Endodermal cell (in vitro differentiated cells): ENCODE results near the gene ATP4B. TPM values are rescaled to one million over a fixed set of nuclear protein-coding genes. Genes with fewer than 3 reads are reported as not detected.

Experiments
- DNase-seq: peaks from one replicate; pipeline ENCODE4 v3.0.0-alpha.2; 2017
- H3K27ac ChIP-seq: 2 replicates; pipeline ENCODE4 v1.5.1; 2013; ENCODE audit warnings: mild to moderate bottlenecking, low read depth, low read length, moderate library complexity
- H3K27me3 ChIP-seq: 2 replicates; pipeline ENCODE4 v1.6.1; 2013; ENCODE audit warnings: mild to moderate bottlenecking, low read length, moderate library complexity; ENCODE audit not compliant: insufficient read depth, control insufficient read depth, poor library complexity, severe bottlenecking
- H3K36me3 ChIP-seq: 2 replicates; pipeline ENCODE4 v1.7.0; 2013; ENCODE audit warnings: mild to moderate bottlenecking, low read length, moderate library complexity; ENCODE audit not compliant: control insufficient read depth, insufficient read depth
- H3K4me1 ChIP-seq: one replicate; pipeline ENCODE4 v1.7.0; 2013; ENCODE audit warnings: low read length; ENCODE audit not compliant: control insufficient read depth, insufficient read depth
- H3K4me3 ChIP-seq: 2 replicates; pipeline ENCODE4 v1.5.1; 2013; ENCODE audit warnings: mild to moderate bottlenecking, low read length, moderate library complexity
- H3K9ac ChIP-seq: 2 replicates; pipeline ENCODE4 v1.6.1; 2013; ENCODE audit warnings: mild to moderate bottlenecking, low read length, moderate library complexity; ENCODE audit not compliant: poor library complexity, severe bottlenecking; ENCODE audit errors: extremely low read depth
- H3K9me3 ChIP-seq: 2 replicates; pipeline ENCODE4 v1.6.1; 2013; ENCODE audit warnings: mild to moderate bottlenecking, low read length, moderate library complexity; ENCODE audit not compliant: control insufficient read depth
- H3K27ac Mint-ChIP-seq: 2 replicates; pipeline ENCODE4 v1.8.0; 2020; ENCODE audit warnings: mixed read lengths
- H3K27me3 Mint-ChIP-seq: 2 replicates; pipeline ENCODE4 v1.8.0; 2021; ENCODE audit warnings: mild to moderate bottlenecking, mixed read lengths; ENCODE audit not compliant: insufficient read depth
- H3K36me3 Mint-ChIP-seq: 2 replicates; pipeline ENCODE4 v1.8.0; 2020; ENCODE audit warnings: low read depth, mixed read lengths
- H3K4me1 Mint-ChIP-seq: 2 replicates; pipeline ENCODE4 v1.8.0; 2020; ENCODE audit warnings: mixed read lengths
- H3K4me3 Mint-ChIP-seq: 2 replicates; pipeline ENCODE4 v1.8.0; 2020; ENCODE audit warnings: mild to moderate bottlenecking, moderate library complexity, mixed read lengths
- H3K9me3 Mint-ChIP-seq: 2 replicates; pipeline ENCODE4 v1.8.0; 2020; ENCODE audit warnings: mild to moderate bottlenecking, mixed read lengths
- WGBS, 2 experiments: methylation state at CpG; one replicate each; pipeline versions ENCODE4 v1.1.5 to v1.1.7; 2013; ENCODE audit warnings: missing lambda C conversion rate in 2 of 2, mixed read lengths in 1 of 2; ENCODE audit not compliant: insufficient coverage in 1 of 2, insufficient read length in 1 of 2; 5-methylcytosine and 5-hydroxymethylcytosine counted together
- total RNA-seq, 2 donors: library from RNA; stranded (reverse); fragmentation: NEBNext Ultra II Directional in 1 of 2; extraction: Animal tissue kit (Norgen Biotek cat#: 25700) in 1 of 2; gene quantifications; 2 replicates in 1 of 2; 3 replicates in 1 of 2; pipeline ENCODE4 v1.2.1, GENCODE V29; 2021
- TF ChIP-seq, protein P1 (sequence below): fragments of 200-600 bp; sonication (generic); conservative IDR thresholded peaks from 2 replicates; pipeline ENCODE4 v1.5.0; 2021; ENCODE audit warnings: antibody characterized with exemption, mild to moderate bottlenecking

Gene ATP4B
- total RNA-seq, 2 donors from 2014 or later, result not detected

DNA sequence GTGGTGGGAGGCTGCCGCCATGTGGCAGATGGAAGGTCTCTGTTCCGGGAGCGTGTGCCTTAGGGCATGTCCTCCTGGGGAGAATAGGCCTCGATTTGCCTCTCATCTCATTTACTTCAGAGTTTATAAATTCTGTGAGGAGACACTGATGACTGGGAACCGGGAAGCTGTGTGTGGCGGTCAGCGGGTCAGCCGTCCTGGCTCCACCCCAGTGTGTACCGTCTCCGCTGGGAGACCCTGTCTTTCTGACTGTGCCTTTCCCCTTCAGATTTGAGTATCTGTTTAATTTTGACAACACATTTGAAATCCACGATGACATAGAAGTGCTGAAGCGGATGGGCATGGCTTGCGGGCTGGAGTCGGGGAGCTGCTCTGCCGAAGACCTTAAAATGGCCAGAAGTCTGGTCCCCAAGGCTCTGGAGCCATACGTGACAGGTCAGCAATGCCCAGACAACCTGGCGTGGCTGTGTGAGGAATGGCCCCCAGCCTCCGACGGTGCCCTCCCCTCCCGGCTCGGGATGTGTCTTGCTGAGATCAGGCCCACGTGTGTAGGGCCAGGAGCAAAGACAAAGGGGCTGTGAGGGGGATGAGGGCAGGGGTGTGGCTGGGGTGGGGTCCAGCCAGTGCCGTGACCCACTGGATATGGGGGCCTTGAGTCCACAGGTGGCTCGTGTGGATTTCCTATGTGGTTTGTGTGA is 21.6 kb downstream of the ATP4B start:
- no peak overlapping the region for H3K4me3 Mint-ChIP-seq
- TF ChIP-seq, protein P1, sequence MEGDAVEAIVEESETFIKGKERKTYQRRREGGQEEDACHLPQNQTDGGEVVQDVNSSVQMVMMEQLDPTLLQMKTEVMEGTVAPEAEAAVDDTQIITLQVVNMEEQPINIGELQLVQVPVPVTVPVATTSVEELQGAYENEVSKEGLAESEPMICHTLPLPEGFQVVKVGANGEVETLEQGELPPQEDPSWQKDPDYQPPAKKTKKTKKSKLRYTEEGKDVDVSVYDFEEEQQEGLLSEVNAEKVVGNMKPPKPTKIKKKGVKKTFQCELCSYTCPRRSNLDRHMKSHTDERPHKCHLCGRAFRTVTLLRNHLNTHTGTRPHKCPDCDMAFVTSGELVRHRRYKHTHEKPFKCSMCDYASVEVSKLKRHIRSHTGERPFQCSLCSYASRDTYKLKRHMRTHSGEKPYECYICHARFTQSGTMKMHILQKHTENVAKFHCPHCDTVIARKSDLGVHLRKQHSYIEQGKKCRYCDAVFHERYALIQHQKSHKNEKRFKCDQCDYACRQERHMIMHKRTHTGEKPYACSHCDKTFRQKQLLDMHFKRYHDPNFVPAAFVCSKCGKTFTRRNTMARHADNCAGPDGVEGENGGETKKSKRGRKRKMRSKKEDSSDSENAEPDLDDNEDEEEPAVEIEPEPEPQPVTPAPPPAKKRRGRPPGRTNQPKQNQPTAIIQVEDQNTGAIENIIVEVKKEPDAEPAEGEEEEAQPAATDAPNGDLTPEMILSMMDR, result no peak
- peaks cover 22% of the 10 kb centered on the region for H3K9me3 ChIP-seq

DNA sequence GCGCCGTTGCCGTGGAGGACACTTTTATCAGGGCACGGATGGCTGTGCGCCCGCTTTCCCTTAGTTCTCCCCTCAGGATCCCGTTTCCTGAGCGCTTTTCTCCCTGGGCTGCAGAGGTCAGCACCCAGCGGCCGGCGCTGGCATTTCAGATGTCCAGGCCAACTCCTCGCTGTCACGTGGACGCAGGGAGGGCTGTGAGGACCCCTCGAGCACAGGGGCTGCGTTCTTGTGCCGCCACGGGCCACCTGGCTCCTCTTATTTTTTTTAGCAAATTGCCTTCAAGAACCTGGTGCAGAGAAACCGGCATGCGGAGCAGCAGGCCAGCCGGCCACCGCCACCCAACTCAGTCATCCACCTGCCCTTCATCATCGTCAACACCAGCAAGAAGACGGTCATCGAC is 22.3 kb downstream of the ATP4B start:
- Mint-ChIP-seq H3K27ac (no peak overlapping the region), H3K4me3 (no peak overlapping the region), H3K36me3 (peaks cover 88% of the 10 kb centered on the region)

More for the DNA sequence above, 21.6 kb downstream of the ATP4B start:
- DNase-seq, result no peak
- 95 to 97% methylated on average over 15 to 24 of the region's 24 CpGs for WGBS, 2 experiments
- Histone ChIP-seq H3K4me3 (no peak overlapping the region), H3K27me3 (no peaks in the 10 kb centered on the region), H3K36me3 (peaks cover 88% of the 10 kb centered on the region), H3K4me1 (no peaks in the 10 kb centered on the region), H3K9ac (no peak overlapping the region), H3K27ac (no peak overlapping the region)
- peaks cover 87% of the 10 kb centered on the region for H3K36me3 Mint-ChIP-seq
- H3K4me1 Mint-ChIP-seq, result no peaks in the 10 kb centered on the region
- no peak overlapping the region for H3K27ac Mint-ChIP-seq
- H3K9me3 Mint-ChIP-seq, result peaks cover 12% of the 10 kb centered on the region
- no peaks in the 10 kb centered on the region for H3K27me3 Mint-ChIP-seq

DNA sequence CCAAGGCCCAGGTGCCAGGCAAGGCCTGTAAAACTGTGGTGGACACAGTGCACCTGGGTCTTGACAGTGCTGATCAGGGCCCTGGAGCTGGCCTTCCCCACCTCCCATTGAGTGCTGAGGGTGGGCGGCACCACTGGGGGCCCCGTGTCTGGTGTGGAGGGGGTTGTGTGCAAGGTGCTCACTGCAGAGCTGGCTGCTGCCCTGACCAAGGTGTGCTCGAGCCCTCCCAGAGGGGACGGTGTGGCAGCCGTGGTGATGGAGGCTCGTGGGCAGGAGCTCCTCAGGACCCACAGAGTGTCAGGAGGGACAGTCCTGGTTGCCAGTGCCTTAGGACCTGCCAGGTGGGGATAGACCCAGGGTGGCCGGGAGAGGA is 23.0 kb downstream of the ATP4B start:
- peaks cover 4% of the 10 kb centered on the region for H3K9me3 Mint-ChIP-seq
- Histone ChIP-seq H3K4me3 (no peak overlapping the region), H3K36me3 (peaks cover 85% of the 10 kb centered on the region), H3K9me3 (peaks cover 12% of the 10 kb centered on the region), H3K4me1 (no peaks in the 10 kb centered on the region), H3K27ac (no peak overlapping the region), H3K27me3 (no peaks in the 10 kb centered on the region), H3K9ac (no peak overlapping the region)
- H3K4me1 Mint-ChIP-seq, result no peaks in the 10 kb centered on the region
- TF ChIP-seq, protein P1, result no peak
- no peak overlapping the region for H3K4me3 Mint-ChIP-seq
- no peaks in the 10 kb centered on the region for H3K27me3 Mint-ChIP-seq
- H3K36me3 Mint-ChIP-seq, result peaks cover 87% of the 10 kb centered on the region
- 97% methylated on average over 5 to 7 of the region's 7 CpGs for WGBS, 2 experiments
- no peak for DNase-seq
- no peak overlapping the region for H3K27ac Mint-ChIP-seq

More for the DNA sequence above, 22.3 kb downstream of the ATP4B start:
- Mint-ChIP-seq H3K27me3 (no peaks in the 10 kb centered on the region), H3K9me3 (peaks cover 10% of the 10 kb centered on the region), H3K4me1 (no peaks in the 10 kb centered on the region)
- no peak for DNase-seq
- TF ChIP-seq, protein P1, result no peak
- Histone ChIP-seq H3K27ac (no peak overlapping the region), H3K4me1 (no peaks in the 10 kb centered on the region), H3K4me3 (no peak overlapping the region), H3K9ac (no peak overlapping the region), H3K36me3 (peaks cover 87% of the 10 kb centered on the region), H3K9me3 (peaks cover 18% of the 10 kb centered on the region), H3K27me3 (no peaks in the 10 kb centered on the region)
- WGBS, 2 experiments, result 94 to 95% methylated on average over 25 of the region's 25 CpGs
